GM21529 (cell line): ENCODE measurements around the gene LGR4.

Source experiments
- ATAC-seq: cut with Tn5 transposase; IDR thresholded peaks from one replicate; pipeline ENCODE4 v1.9.1; 2021; ENCODE audit not compliant: unreplicated experiment

Gene LGR4

GRCh38 chr11:27487706-27488105, 15.1 kb upstream of the LGR4 start:
- no peak for ATAC-seq

- peak; percentile 62 for ATAC-seq
Observed at GRCh38 chr11:27485930-27486773, 13.6 kb upstream of the LGR4 start.

- no peak for ATAC-seq
Observed at GRCh38 chr11:27482793-27483192, 10.2 kb upstream of the LGR4 start.

GRCh38 chr11:27481992-27482391, 9.4 kb upstream of the LGR4 start:
- no peak for ATAC-seq

- ATAC-seq = no peak
Observed at GRCh38 chr11:27477831-27478230, 5.2 kb upstream of the LGR4 start.

- no peak for ATAC-seq
Observed at GRCh38 chr11:27477243-27477642, 4.7 kb upstream of the LGR4 start.

GRCh38 chr11:27475622-27476021, 3.0 kb upstream of the LGR4 start:
- ATAC-seq = no peak

- ATAC-seq = no peak
Observed at GRCh38 chr11:27473017-27473406, 422 bp upstream of the LGR4 start.

GRCh38 chr11:27471589-27472397, 797 bp downstream of the LGR4 start:
- peak; percentile 45 for ATAC-seq

GRCh38 chr11:27470826-27471588, 1.6 kb downstream of the LGR4 start:
- no peak for ATAC-seq

- ATAC-seq = no peak
Observed at GRCh38 chr11:27470166-27470565, 2.4 kb downstream of the LGR4 start.

- no peak for ATAC-seq
Observed at GRCh38 chr11:27468995-27469695, 3.4 kb downstream of the LGR4 start.

GRCh38 chr11:27468209-27468994, 4.2 kb downstream of the LGR4 start:
- no peak for ATAC-seq

GRCh38 chr11:27467181-27467913, 5.2 kb downstream of the LGR4 start:
- no peak for ATAC-seq

GRCh38 chr11:27466363-27466762, 6.2 kb downstream of the LGR4 start:
- no peak for ATAC-seq

- ATAC-seq = no peak
Observed at GRCh38 chr11:27465629-27466028, 7.0 kb downstream of the LGR4 start.

GRCh38 chr11:27464909-27465308, 7.7 kb downstream of the LGR4 start:
- no peak for ATAC-seq

GRCh38 chr11:27464289-27464696, 8.3 kb downstream of the LGR4 start:
- ATAC-seq = no peak

- ATAC-seq = no peak
Observed at GRCh38 chr11:27462543-27462942, 10.0 kb downstream of the LGR4 start.
